HEK293 (cell line): ENCODE measurements around the gene SLC13A3.

ENCODE experiments used
- BCL11B ChIP-seq: fragments of 450-650 bp; formaldehyde crosslinking; IDR thresholded peaks from 2 replicates; pipeline ENCODE4 v1.5.1; 2016; ENCODE audit warnings: low read depth, missing biosample characterization, missing genetic modification characterization
- CTCF ChIP-seq: fragments of 450-650 bp; formaldehyde crosslinking; IDR thresholded peaks from 2 replicates; pipeline ENCODE4 v1.5.1; 2016; ENCODE audit warnings: missing biosample characterization, missing genetic modification characterization
- KLF16 ChIP-seq: fragments of 450-650 bp; formaldehyde crosslinking; IDR thresholded peaks from 2 replicates; pipeline ENCODE4 v1.5.1; 2017; ENCODE audit warnings: missing biosample characterization, missing genetic modification characterization
- ZBTB11 ChIP-seq: fragments of 450-650 bp; formaldehyde crosslinking; conservative IDR thresholded peaks from 2 replicates; pipeline ENCODE4 v1.5.1; 2016; ENCODE audit warnings: low read depth, missing biosample characterization, missing genetic modification characterization
- ZBTB44 ChIP-seq: fragments of 450-650 bp; IDR thresholded peaks from 2 replicates; pipeline ENCODE4 v1.5.1; 2018; ENCODE audit warnings: missing biosample characterization, mild to moderate bottlenecking, missing genetic modification characterization
- ZBTB7A ChIP-seq: fragments of 450-650 bp; formaldehyde crosslinking; IDR thresholded peaks from 2 replicates; pipeline ENCODE4 v1.5.1; 2016; ENCODE audit warnings: low read depth, missing biosample characterization, missing genetic modification characterization
- ZBTB8A ChIP-seq: fragments of 450-650 bp; formaldehyde crosslinking; IDR thresholded peaks from 2 replicates; pipeline ENCODE4 v1.5.1; 2016; ENCODE audit warnings: missing biosample characterization, missing genetic modification characterization
- ZNF292 ChIP-seq: fragments of 450-650 bp; formaldehyde crosslinking; IDR thresholded peaks from 2 replicates; pipeline ENCODE4 v1.5.1; 2016; ENCODE audit warnings: low read depth, missing biosample characterization, missing genetic modification characterization, borderline replicate concordance
- ZSCAN16 ChIP-seq: fragments of 450-650 bp; formaldehyde crosslinking; IDR thresholded peaks from 2 replicates; pipeline ENCODE4 v1.5.1; 2016; ENCODE audit warnings: missing biosample characterization, missing genetic modification characterization
- TF ChIP-seq, protein P1 (sequence below): sonication (generic); formaldehyde crosslinking; IDR thresholded peaks from 2 replicates; pipeline ENCODE4 v1.8.1; 2022; ENCODE audit warnings: mild to moderate bottlenecking, moderate library complexity, missing genetic modification reagents

- TF ChIP-seq, protein P1, sequence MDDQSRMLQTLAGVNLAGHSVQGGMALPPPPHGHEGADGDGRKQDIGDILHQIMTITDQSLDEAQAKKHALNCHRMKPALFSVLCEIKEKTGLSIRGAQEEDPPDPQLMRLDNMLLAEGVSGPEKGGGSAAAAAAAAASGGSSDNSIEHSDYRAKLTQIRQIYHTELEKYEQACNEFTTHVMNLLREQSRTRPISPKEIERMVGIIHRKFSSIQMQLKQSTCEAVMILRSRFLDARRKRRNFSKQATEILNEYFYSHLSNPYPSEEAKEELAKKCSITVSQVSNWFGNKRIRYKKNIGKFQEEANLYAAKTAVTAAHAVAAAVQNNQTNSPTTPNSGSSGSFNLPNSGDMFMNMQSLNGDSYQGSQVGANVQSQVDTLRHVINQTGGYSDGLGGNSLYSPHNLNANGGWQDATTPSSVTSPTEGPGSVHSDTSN (CRISPR knock-in tag) = no peak
- TF ChIP-seq CTCF (tag by site-specific recombination) (no peak), BCL11B (tag by site-specific recombination) (no peak), ZBTB44 (tag by site-specific recombination) (no peak), KLF16 (tag by site-specific recombination) (no peak), ZNF292 (tag by site-specific recombination) (no peak), ZBTB7A (tag by site-specific recombination) (no peak), ZBTB8A (tag by site-specific recombination) (no peak), ZSCAN16 (tag by site-specific recombination) (no peak), ZBTB11 (tag by site-specific recombination) (no peak)
These were observed 89.3 kb downstream of the SLC13A3 start for GRCh38 chr20:46562009-46562372.
